HuH-7.5 (cell line): Measurements from ENCODE around the gene DUSP15.
A peak's percentile ranks its signal among the peaks of the same experiment; 100 is the strongest.
"Not testable (repeated sequence)": the region's sequence is repeated elsewhere in the genome, so short reads cannot be mapped to it uniquely, and the experiment has no call there.

ENCODE experiments used
- DNase-seq: peaks from one replicate; pipeline ENCODE4 v3.0.0; 2011; ENCODE audit warnings: low spot score

The DUSP15 gene

DNA sequence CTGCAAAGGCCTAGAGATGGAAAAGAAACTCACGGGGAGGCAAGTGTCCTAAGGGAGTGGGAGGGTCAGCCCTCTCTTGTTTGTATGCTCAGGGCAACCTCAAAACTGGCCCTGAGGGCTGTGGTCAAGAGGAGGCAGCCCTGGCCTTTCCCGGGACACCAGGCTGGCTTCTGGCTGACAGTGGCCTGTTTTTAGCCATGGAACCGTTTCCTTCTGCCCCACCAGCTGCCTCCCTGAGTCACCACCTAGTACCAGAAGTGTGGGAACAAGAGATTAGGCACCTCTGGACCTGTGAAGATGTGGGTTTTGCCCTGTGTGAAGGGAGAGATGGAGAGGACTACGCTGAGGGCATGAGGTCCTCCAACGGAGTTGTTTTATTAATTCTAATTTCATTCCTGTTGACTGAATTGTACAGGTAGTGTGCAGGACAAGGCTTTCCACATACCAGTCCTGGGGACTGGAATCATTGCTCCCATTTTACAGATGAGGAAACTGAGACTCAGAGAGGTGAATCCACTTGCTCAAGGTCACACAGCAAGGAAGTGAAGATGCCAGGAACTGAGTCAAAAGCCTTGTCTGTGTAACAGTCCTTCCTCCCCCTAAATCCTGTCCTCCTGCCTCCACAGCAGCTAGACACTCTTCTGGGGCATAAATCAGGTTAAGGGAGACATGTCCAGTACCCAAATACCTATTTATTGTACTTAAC is 30.4 kb downstream of the DUSP15 start:
- DNase-seq: no peak

DNA sequence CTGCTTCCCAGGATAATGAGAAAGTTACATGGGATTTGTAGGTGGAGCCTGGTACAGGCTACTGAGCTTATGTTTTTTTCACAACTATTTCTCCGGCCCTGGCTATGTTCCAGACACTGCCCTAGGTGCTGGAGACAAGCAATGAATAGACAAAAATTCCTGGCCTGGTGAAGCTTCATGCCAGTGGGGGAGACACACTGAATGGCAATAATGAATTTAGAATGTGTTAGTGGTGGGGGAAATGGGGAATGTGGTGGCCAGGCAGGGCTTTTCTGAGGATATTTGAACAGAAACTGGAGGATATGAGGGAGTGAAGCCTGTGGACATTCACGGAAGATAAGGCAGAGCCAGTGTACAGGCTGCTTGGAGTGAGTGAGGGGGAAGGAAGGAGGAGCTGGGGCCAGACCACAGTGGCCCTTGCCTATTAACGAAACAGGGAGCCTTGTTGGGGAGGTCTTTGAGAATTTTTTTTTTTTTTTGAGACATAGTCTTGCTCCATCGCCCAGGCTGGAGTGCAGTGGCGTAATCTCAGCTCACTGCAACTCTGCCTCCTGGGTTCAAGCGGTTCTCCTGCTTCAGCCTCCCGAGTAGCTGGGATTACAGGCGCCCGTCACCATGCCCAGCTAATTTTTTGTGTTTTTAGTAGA is 31.6 kb downstream of the DUSP15 start:
- DNase-seq: no peak

DNA sequence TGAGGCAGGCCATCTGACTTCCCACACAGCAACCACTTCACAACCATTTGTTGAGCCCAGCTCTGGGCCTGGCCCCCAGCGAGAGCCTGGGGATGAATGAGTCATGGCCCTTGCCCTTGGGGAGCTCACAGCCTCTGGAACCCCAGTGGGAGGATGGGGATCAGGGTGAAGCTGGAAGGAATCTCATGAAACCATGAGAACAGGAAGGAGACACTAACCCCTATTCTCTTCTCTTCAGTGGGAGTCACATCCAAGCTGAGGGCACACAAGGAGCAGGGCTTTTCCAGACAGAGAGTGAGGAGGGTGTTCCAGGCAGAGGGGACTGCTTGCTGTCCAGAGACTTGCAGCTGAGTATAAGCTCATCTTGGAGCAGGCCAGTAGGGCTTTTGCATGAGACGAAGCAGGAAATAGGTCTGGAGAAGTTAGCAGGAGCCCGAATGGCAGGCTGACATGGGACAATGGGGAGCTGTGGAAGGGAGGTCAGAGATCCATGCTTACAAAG is 32.4 kb downstream of the DUSP15 start:
- DNase-seq: no peak

DNA sequence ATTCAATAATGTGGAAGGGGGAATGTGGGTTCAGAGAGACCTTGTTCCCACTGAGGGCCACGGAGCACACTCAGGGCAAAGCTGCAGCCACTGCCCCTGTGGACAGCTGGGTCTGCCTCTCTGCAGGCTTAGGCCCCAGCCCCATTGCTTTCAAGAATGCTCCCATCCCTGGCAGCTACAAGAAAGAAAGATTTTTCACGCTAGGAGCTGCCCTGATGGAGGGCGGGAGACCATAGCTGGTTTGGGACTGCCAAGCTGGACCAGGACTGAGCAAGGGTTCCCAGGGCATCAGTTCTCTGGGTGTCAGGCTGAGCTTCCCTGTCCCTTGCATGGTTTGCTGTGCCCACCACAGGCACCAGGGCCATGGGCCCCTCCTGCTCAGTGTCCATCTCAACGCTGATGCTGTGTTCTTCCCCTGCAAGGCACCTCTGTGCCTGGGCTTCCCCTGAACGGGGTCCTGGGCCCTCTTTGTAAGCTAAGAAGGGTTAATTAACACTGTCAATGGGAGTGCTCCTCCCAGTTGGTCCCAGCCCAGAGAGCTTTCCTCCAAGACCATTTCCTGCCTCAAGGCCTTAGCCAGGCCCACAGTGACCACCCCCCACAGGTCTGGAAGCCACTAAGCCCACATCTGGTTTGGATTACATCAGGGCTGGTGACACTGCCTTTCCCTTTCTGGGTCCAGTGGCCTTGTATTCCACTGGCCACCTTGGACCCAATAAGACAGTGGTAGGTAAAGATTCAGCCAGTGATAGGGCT is 33.3 kb downstream of the DUSP15 start:
- no peak for DNase-seq

DNA sequence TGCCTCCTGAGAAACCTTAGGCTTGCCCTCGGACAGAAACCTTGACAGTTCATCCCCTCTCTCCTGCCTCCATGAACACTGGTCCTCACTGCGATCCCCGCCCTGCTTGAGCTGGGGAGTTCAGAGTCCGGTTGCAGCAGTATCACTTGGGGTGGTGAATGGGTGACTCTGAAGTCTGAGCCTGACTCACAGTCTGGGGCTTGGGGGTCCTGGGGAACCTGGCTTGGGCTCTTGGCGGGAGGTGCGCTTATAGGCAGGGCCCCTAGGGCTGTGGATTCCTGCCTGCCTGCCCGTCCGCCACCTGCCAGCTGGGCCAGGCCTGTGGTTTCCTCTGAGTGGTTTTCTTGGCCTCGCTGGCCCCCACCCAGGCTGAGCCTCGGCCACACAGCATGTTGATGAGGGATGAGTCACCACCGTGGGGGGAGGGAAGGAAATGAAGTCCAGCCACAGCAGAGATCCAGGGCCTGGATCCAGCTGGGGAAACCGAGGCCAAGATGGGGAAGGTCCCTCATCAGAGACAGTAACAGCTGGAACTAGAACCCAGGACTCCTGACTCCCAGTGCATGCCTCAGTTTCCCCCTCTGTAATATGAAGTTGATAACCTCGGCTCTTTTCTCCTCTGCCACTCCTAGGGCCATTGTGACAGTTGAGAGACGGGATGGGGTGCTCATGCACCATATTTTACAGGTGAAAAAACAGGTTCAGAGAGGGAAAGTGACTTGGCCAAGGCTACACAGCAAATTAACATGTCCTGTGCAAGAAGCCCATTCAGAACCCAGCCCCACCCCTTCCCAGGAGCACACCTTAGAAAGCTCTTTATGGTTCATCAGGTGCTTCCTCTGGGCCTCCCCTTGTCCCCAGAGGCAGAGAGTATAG is 34.1 kb downstream of the DUSP15 start:
- no peak for DNase-seq

DNA sequence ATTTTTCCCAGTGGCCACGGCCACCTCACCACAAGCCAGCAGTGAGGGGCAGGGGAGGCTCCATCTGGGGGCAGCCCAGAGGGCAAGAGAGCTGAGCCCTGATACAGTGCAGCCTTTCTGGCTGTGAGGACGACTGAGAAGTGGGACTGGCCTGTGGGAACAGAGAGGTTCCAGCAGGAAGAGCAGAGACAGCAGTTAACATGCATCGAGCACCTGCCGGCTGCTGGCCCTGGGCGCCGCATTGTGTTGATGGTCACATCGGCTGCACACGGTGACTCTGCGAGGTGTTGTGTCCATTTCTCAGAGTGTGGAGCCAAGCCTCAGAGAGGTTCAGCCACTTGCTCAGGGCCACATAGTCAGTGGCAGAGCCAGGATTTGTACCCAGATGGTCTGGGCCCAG is 34.8 kb downstream of the DUSP15 start:
- DNase-seq: no peak

DNA sequence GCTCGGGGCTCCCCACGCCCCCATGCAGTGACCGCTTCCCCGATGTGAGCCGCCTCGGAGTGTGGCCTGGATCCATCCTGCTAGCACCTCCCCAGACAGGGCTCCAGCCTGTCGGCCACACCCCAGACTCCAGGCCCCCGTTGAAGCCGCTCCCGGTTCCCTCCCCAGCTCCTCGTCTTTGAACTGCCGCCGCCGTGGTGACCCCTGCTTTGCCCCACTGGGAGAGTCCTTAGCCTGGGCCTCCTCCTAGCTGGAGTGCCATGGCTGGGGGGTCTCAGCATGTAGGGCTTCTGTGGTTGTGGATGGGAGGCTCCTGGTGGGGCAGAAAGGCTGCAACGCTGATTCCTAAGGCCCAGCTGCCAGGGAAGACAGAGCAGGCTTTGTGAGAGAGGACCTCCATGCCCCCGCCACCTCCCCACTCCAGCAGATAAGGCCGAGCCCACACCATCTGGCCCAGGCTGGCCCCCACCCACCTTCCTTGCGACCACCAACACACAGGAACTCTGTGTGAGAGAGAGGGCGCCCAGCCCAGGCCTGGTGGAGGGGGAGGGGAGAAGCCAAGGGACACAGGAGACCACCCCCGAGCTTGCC is 36.3 kb downstream of the DUSP15 start:
- no peak for DNase-seq

DNA sequence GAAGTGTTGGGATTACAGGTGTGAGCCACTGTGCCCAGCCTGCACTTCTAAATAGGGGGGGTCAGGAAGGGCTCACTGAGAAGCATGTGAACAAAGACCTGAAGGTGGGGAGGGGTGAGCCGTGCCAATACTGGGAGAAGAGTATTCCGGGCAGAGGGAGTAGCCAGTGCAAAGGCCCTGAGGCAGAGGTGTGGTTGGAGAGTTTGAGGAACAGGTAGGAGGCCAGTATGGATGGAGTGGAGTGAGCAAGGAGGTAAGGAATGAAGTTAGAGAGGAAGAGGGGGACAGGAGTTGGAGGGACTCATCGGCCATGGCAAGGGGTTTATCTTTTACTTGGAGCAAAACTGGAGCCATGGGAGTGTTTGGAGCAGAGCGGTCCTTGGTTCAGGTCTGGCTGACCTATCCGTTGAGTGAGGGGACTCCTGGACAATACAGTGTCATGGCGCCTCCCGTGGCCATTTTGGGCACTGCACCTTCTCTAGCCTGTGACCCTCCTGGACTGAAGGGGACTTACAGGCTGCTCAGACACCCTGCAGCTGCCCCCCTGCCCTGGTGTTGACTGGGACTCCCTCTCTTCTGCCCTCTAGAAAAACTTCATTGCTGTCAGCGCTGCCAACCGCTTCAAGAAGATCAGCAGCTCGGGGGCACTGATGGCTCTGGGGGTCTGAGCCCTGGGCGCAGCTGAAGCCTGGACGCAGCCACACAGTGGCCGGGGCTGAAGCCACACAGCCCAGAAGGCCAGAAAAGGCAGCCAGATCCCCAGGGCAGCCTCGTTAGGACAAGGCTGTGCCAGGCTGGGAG is 37.0 kb downstream of the DUSP15 start:
- DNase-seq: peak; percentile 96

DNA sequence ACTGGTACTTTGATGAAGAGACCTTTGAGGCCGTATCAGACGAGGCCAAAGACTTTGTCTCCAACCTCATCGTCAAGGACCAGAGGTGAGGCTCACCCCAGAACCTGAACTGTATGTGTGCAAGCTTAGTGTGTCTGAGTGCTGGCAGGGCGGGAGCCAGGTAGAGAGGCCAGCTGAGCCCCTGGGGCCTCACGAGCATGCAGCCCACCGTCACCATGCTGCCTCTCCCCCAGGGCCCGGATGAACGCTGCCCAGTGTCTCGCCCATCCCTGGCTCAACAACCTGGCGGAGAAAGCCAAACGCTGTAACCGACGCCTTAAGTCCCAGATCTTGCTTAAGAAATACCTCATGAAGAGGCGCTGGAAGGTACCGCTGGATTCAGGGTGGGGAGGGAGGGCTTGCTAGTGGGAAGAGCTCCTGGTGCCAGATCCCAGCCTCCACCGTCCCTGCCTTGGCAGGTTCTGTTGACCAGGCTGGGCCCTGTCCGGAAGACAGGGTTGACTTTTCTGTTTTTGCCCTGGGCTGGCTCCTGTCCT is 38.5 kb downstream of the DUSP15 start:
- no peak for DNase-seq

DNA sequence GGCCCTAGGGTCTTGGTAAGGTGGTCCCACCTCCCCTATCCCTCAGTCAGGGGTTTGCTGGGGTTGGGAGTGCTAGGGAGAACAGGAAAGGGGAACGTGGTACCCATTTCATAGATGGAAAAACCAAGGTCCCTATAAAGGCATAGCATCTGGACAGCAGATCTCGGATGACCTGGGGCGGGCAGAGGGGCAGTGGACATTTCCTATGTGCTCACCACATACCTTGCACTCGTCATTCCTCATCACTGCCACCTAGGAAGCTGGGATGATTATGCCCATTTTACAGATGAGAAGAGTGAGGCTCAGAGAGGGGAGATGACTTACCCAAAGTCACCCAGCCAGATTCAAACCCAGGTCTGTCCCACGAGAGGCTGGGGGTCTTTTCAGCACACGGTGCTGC is 39.1 kb downstream of the DUSP15 start:
- no peak for DNase-seq

DNA sequence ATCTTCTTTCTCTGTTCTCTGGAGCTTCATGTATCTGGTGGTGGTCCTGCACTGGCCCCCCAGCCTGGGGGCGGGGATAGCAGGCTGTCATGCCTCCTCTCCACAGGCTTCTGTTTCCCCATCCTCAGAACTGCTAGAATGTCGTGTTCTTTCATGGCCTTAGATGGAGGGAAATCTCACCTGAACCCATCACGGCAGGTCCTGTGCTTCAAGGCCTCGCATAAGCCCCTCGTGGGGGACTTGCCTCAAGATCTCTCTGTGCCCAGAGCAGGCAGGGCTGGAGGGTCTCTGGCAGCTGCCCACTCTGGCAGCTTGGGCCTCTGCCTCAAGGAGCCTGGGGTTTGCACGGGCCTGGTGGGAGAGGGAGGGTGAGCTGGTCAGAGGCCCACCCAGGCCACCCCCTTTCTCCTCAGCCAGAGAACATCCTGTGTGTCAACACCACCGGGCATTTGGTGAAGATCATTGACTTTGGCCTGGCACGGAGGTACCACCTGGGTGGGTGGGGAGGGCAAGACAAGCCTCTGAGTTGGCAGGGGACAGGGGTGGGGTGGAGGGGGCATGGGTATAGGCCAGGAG is 39.8 kb downstream of the DUSP15 start:
- DNase-seq: no peak

DNA sequence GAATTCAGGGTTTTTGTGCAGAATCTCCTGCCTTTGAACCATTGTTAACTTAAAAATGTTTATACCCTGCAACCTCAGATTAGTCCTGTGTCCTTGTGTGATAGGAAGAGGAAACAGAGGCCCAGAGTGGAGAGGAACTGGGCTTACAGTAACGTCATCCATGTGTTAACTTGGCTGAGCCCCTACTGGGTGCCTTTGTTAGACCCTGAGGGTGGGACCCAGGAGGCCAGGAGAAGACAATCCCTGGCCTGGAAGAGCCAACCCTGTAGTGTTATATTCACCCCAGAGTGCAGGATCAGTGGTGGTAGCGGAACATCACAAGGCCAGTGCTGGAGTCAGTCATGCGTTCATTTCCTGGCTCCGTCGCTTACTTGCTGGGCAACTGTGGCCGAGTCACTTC is 40.6 kb downstream of the DUSP15 start:
- DNase-seq: no peak

DNA sequence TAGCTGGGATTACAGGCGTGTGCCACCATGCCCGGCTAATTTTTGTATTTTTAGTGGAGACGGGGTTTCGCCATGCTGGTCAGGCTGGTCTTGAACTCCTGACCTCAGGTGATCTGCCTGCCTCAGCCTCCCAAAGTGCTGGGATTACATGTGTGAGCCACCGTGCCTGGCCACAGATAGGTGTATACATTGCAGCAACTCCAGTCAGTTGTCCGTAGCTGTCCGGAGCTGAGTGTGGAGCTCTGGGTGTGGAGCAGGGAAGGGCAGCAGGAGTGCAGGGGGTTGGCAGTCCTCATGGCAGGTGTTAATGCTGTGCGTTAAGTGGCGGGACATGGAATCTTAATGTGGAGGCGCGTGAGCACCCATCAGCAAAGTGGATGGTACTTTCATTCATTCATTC is 42.3 kb downstream of the DUSP15 start:
- not testable (repeated sequence) for DNase-seq

DNA sequence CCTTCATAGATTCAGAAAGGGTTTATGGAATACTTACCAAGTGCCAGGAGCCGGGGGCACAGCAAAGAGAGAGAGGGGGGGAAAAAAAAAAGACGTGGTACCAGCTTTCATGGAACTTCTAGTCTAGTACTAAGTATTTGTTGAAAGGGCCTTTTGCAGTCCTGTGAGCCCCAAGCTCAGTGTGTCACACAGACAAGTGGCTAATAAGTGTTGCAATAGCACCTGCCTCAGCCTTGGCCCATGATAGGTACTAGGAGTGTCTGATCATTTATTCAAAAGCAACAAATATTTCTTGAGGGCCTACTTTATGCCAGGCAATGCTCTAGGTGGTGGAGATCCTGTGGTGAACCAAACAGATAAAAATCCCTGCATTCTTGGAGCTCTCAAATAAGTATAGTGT is 43.3 kb downstream of the DUSP15 start:
- DNase-seq: no peak

DNA sequence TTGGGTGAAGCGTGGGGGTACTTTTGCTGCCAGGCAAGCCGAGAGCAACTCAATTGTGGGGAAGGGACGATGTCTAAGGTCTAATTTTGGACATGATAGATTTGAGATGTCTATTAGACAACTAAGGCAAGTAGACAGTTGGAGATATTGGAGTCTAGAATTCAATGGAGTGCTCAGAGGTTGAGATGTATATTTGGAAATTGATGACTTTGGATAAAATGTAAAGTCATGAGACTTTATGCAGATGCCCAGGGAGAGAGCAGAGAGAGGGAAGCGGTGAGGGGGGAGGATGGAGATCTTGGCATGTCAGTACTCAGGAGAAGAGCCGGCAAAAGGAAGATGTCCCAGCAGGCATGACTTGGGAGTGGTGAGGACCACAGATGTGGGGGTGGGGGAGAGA is 44.3 kb downstream of the DUSP15 start:
- no peak for DNase-seq

DNA sequence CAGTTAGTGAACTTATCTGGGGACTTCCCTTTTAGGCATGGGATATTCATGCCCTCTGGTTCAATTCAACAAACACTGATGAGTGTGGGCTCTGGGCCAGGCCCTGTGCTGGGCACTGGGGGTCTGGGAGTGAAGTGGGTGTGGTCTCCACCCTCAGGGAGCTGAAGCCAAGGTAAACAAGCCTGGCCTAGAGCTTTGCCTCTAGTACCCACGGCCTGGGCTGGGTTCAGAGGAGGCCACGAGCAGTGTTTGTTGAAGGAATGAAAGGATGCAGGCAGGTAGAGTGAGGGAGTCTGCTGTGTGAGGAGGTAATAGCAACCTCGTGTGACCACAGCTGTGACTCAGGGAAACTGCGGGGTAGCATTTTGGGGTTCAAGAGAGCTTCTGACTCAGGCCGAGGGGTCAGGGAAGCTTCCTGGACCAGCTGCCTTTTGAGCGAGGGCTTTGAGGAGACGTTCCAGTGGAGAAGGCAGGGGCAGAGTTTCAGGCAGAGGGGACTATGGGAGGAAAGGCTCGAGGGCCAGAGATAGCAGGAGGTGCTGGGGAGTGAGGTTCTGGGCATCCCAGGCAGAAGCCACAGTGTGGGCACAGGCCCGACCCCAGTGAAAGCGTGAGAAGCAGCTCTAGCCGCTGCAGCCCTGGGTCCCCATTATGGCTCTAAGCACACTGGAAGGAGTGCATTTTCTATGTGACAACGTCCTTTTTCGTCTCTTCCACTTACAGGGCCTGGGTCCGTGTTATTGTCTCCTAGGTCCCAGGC is 45.6 kb downstream of the DUSP15 start:
- DNase-seq: no peak

DNA sequence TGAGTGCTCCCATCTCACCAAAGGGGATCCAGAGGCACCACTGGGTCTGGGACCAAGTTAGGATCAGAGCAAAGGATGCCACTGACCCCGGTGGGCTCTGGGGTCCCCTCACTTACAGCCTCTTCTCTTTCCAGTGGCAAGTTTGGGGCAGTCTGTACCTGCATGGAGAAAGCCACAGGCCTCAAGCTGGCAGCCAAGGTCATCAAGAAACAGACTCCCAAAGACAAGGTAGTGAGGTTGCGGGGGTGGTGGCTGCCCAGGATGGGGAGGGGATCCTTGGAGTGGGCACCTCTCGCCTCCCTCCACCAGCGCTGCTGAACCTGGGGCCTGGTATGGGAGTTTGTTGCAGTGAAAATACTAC is 46.2 kb downstream of the DUSP15 start:
- no peak for DNase-seq

DNA sequence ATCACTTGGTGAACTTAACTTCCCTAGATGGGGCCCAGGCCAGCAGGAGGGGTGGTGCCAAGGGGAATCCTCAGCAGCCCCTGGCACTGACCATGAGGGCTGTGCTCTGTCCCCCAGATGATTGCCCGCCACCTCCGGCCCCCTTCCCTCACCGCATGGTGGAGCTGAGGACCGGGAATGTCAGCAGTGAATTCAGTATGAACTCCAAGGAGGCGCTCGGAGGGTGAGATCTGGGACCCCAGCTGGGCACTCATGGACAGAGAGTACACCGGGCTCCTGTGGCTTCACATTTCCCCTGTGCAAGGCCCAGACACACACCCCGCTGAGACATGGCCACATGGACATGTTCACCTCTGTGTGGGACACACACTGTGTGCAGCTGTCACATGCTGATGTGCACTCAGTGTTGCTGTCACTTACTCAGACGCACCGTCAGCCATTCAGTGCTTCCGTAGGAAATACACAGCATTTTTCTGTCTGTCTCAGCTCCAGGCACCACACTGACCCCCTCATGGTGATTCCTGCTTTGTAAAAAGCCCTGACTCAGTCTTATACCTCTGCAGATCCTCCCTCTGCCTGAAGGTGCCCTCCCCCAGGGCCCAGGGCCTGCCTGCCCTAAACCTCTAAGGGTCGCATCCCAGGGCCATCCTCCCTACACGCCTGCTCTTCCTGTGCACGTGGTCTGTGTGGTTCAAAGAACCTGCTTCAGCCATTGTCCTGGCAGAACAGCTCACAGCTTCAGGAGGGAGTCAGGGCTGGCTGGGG is 46.8 kb downstream of the DUSP15 start:
- no peak for DNase-seq
